ENCODE results near the gene SIVA1. TPM values are rescaled to one million over a fixed set of nuclear protein-coding genes. Genes with fewer than 3 reads are reported as not detected.

The SIVA1 gene
- total RNA-seq, 4 donors from 2014 or later, result 228 to 357 (median 264) TPM

DNA sequence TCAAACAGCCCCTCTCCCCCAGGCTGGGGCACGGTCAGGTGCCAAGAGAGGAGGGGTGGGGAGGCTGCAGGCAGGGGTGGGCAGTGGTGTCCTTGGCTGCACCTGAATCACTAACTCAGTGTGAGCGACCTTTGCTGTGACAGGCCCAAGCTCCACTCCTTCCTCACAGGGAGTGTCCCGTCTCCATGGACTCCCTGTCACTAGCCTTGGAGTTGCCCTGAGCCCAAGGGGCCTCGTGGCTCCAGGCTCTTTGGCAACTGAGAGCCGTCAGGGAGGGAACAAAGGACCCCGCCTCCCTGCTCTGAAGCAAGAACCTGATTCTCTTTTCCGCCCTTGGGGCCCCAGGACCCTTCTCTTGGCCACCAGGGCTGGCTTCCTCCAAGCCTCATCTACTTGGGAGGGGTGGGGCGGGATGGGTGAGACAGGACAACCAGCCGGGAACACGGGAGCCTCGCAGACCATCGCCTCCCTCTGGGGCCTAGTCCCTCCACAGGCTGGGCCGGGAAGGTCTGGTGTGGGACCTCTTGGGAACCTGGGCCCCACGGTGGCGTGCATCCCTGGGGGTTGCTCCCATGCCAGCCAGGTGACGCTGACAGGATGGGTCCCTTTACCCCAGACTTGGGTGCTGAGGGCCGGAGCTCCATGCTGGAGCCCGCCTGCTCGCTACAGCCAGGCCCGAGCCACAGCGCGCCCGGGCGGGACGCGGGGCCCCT lies 29.9 kb upstream of the SIVA1 start:
- ATAC-seq (peak; percentile 4 to 8), DNase-seq (peak; percentile 25 to 69)
- Histone ChIP-seq H3K27ac (peak overlapping the region; percentile 94 to 99 (median 96)), H3K27me3 (no peaks in the 10 kb centered on the region), H3K4me1 (peaks cover 53 to 70% of the 10 kb centered on the region in 2 donors), H3K9me3 (no peaks in the 10 kb centered on the region), H3K4me3 (peak overlapping the region; percentile 67 to 89 (median 74)), H3K36me3 (no peaks in the 10 kb centered on the region)
- in situ Hi-C loops (cut with MboI; ENCODE audit: low sequenced_read_pairs in 4 of 4) (no loop called here), intact Hi-C loops (cut with DNase I; ENCODE audit: low total_unique reads) (loop anchor here (1.0 to 10.0 kb wide), 3 partner anchors 26 to 1168 kb away; no protein-coding TSS in a partner anchor)
- TF ChIP-seq, protein P1, sequence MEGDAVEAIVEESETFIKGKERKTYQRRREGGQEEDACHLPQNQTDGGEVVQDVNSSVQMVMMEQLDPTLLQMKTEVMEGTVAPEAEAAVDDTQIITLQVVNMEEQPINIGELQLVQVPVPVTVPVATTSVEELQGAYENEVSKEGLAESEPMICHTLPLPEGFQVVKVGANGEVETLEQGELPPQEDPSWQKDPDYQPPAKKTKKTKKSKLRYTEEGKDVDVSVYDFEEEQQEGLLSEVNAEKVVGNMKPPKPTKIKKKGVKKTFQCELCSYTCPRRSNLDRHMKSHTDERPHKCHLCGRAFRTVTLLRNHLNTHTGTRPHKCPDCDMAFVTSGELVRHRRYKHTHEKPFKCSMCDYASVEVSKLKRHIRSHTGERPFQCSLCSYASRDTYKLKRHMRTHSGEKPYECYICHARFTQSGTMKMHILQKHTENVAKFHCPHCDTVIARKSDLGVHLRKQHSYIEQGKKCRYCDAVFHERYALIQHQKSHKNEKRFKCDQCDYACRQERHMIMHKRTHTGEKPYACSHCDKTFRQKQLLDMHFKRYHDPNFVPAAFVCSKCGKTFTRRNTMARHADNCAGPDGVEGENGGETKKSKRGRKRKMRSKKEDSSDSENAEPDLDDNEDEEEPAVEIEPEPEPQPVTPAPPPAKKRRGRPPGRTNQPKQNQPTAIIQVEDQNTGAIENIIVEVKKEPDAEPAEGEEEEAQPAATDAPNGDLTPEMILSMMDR (IDR thresholded peaks at IDR 0.05 in 4 of 5, conservative IDR thresholded peaks at IDR 0.05 in 1 of 5), result no peak
- TF ChIP-seq POLR2A (IDR thresholded peaks at IDR 0.05), result no peak

DNA sequence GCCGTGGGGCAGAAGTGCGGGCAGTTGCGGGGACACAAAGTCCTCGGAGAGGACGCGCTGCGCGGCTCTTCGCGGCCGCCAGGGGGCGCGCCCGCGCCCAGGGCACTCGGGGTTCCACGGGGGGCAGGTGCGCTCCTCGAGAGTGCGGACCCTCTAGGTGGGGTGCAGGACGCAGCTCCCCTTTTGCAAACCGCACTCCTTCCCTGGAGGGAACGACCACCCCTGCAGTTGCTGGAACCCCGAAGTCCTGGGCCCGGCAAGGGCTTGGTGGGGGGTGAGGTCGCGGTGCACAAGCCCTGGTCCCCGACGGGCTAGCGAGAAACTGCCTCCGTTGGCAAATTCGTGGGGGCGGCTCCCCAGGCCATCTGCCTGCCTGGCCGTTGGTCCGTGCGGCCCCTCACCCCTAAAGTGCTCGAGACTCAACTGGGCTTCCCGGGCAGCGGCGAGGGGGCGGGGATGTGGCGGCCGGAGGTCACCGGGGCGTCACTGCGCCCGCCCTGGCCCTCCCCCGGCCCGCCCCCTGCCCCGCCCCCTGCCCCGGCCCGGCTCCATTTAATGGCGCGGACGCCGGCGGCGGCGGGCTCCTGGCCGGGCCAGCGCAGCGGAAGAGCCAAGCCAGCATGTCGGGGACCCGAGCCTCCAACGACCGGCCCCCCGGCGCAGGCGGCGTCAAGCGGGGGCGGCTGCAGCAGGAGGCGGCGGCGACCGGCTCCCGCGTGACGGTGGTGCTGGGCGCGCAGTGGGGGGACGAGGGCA lies 29.1 kb upstream of the SIVA1 start, which contains the start of gene ADSS1:
Gene ADSS1, plus strand, starts transcription at position 579 of the 756 bp plus-strand sequence. Its CDS starts 42 bp downstream, at position 621.
- H3K4me3 ChIP-seq, result peak within 1 kb of the TSS; percentile 67 to 89 (median 74)
- ATAC-seq (peak; percentile 38 to 52), DNase-seq (peak; percentile 58 to 79)
- H3K36me3 ChIP-seq, result no peaks in the 10 kb centered on the region
- H3K27me3 ChIP-seq, result no peaks in the 10 kb centered on the region
- intact Hi-C loops (cut with DNase I; ENCODE audit: low total_unique reads), result loop anchor here (1.0 to 10.0 kb wide), 4 partner anchors 12 to 1169 kb away; no protein-coding TSS in a partner anchor
- peak within 1 kb of the TSS; percentile 94 to 99 (median 96) for H3K27ac ChIP-seq
- TF ChIP-seq POLR2A (IDR thresholded peaks at IDR 0.05), result peak; percentile 67 to 83
- TF ChIP-seq, protein P1 (IDR thresholded peaks at IDR 0.05 in 4 of 5, conservative IDR thresholded peaks at IDR 0.05 in 1 of 5), result peak; percentile 95 to 100 (median 98)
- peaks cover 59 to 70% of the 10 kb centered on the region in 2 donors for H3K4me1 ChIP-seq
- H3K9me3 ChIP-seq, result no peaks in the 10 kb centered on the region
- in situ Hi-C loops (cut with MboI; ENCODE audit: low sequenced_read_pairs in 4 of 4), result no loop called here

DNA sequence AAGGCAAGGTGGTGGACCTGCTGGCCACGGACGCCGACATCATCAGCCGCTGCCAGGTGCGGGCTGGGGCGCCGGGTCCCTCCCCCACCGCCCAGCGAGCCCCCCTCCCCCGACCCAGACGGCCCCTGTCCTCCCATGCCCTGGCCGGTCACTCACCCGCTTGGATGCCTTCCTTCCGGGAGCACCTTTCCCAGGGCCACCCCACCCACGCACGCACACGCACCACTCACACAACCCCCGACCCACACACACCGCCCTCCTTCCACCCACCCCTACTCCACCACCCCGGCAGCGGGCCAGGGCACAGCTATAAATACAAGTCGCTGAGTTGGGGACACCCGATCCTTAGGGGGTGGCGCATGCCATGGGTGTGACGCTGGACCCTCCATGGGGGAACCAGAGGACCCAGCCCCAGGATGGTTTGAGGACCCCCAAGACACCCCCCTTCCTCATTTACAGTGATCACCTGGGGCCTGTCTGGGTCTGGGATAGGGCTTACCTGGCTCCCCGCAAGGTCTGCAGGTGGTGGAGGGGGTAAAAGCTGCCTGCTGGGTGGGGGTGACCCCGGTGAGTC lies 28.5 kb upstream of the SIVA1 start:
- Histone ChIP-seq H3K27me3 (no peaks in the 10 kb centered on the region), H3K36me3 (no peaks in the 10 kb centered on the region), H3K4me1 (peaks cover 59 to 68% of the 10 kb centered on the region in 2 donors), H3K9me3 (no peaks in the 10 kb centered on the region), H3K4me3 (peak overlapping the region; percentile 67 to 89 (median 74)), H3K27ac (peak overlapping the region; percentile 94 to 99 (median 96))
- TF ChIP-seq, protein P1 (IDR thresholded peaks at IDR 0.05 in 4 of 5, conservative IDR thresholded peaks at IDR 0.05 in 1 of 5), result no peak
- peak in 1 of 2 donors; percentile 27 for TF ChIP-seq POLR2A (IDR thresholded peaks at IDR 0.05)
- ATAC-seq (peak; percentile 6 to 12), DNase-seq (peak; percentile 40 to 89)
- in situ Hi-C loops (cut with MboI; ENCODE audit: low sequenced_read_pairs in 4 of 4), result no loop called here
- intact Hi-C loops (cut with DNase I; ENCODE audit: low total_unique reads), result loop anchor here (1.0 to 10.0 kb wide), 3 partner anchors 12 to 1170 kb away; no protein-coding TSS in a partner anchor

DNA sequence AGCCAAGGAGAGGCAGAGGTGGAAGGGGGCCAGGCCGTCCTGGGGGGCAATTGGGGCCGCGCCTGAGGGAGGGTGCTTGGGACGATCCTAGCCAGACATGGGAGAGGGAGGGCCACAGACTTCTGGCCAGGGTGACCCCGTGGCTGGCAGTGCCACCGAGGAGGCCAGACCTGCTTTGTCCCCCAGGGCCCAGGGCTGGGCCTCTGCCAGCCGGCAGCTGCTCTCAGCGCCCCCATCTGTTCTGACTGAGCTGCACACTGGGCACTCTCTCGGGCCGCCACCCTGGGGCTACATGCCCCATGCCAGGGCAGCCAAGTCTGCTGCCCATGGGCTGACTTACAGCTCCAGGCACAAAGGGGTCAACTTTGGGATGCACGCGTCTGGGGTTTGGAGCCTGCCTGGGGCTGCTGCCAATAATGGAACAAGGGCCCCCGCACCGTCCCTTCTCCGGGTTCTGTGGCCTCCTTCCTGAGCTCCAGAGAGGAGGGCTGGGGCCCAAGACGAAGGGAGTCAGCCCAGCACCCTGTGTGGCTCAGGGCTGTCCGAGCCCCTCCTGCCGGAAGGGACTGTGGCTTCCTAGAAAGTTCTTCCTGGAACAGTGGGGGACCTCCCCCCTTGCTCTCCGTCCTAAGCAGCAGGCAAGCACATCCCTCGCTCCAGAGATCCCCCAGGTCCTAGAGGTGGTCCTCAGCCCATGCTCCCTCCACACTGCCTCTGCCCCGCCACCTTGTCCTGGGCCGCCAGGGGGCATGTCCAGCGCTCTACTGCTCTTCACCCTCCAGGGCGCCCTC lies 27.8 kb upstream of the SIVA1 start:
- intact Hi-C loops (cut with DNase I; ENCODE audit: low total_unique reads), result loop anchor here (1.0 to 10.0 kb wide), 3 partner anchors 11 to 1170 kb away; no protein-coding TSS in a partner anchor
- peak; percentile 16 to 34 for ATAC-seq
- DNase-seq, result peak; percentile 48 to 91
- in situ Hi-C loops (cut with MboI; ENCODE audit: low sequenced_read_pairs in 4 of 4), result no loop called here
- Histone ChIP-seq H3K9me3 (no peaks in the 10 kb centered on the region), H3K4me3 (peak overlapping the region; percentile 67 to 89 (median 74)), H3K27me3 (no peaks in the 10 kb centered on the region), H3K4me1 (peaks cover 63 to 72% of the 10 kb centered on the region in 2 donors), H3K36me3 (no peaks in the 10 kb centered on the region), H3K27ac (peak overlapping the region; percentile 94 to 99 (median 96))
- TF ChIP-seq, protein P1 (IDR thresholded peaks at IDR 0.05 in 4 of 5, conservative IDR thresholded peaks at IDR 0.05 in 1 of 5), result peak; percentile 23 to 54 (median 39)
- peak; percentile 56 to 71 for TF ChIP-seq POLR2A (IDR thresholded peaks at IDR 0.05)
